SU-DHL-6 (cell line): ENCODE results near the gene NOPCHAP1.

Experiments used
- EZH2phosphoT487 ChIP-seq: fragments of 200-600 bp; sonication (generic), shearing (Covaris generic); conservative IDR thresholded peaks from 2 replicates; pipeline ENCODE4 v1.6.1; 2018; ENCODE audit warnings: mild to moderate bottlenecking, antibody characterized with exemption, low read length, moderate library complexity, mixed read lengths
- TF ChIP-seq, protein P1 (sequence below): fragments of 200-600 bp; sonication (generic); IDR thresholded peaks from one replicate; pipeline ENCODE4 v1.5.1; 2017; ENCODE audit warnings: antibody characterized with exemption, mild to moderate bottlenecking, low read length, moderate library complexity; ENCODE audit not compliant: insufficient read depth, poor library complexity, severe bottlenecking

DNA sequence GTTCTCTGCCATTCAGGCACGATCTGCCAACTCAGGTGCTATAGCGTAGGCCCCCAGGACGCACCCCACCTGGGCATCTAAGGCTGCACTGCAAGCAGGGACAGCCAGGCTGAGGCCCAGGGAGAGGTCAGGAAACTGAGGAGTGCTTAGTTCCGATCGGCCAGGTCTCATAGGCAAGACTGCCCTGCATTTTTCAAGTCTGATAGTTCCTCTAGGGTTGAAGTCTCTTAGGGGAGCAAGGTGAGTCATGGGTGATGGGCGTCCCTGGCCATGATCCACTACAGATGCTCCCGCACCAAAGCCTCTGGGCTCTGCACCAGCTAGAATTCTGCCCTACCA is 13.2 kb downstream of the NOPCHAP1 start:
- TF ChIP-seq, protein P1, sequence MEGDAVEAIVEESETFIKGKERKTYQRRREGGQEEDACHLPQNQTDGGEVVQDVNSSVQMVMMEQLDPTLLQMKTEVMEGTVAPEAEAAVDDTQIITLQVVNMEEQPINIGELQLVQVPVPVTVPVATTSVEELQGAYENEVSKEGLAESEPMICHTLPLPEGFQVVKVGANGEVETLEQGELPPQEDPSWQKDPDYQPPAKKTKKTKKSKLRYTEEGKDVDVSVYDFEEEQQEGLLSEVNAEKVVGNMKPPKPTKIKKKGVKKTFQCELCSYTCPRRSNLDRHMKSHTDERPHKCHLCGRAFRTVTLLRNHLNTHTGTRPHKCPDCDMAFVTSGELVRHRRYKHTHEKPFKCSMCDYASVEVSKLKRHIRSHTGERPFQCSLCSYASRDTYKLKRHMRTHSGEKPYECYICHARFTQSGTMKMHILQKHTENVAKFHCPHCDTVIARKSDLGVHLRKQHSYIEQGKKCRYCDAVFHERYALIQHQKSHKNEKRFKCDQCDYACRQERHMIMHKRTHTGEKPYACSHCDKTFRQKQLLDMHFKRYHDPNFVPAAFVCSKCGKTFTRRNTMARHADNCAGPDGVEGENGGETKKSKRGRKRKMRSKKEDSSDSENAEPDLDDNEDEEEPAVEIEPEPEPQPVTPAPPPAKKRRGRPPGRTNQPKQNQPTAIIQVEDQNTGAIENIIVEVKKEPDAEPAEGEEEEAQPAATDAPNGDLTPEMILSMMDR, result no peak
- no peak for TF ChIP-seq EZH2phosphoT487
